Adrenal gland (tissue), 5 donors: ENCODE measurements around the gene NUP50.

Experiments used
- POLR2A ChIP-seq, 2 donors: fragments of 450-650 bp; IDR thresholded peaks; one replicate each; pipeline ENCODE4 v1.6.1; 2017; ENCODE audit warnings: antibody characterized with exemption in 2 of 2, mild to moderate bottlenecking in 2 of 2, moderate library complexity in 1 of 2
- TF ChIP-seq, protein P1 (sequence below), 6 experiments: fragments of 450-650 bp in 4 of 6; fragments of 200-600 bp in 2 of 6; sonication (generic) in 1 of 6; IDR thresholded peaks; 1 replicate in 5 of 6; 2 replicates in 1 of 6; pipeline versions ENCODE4 v1.5.1 to v1.8.0; 2016 to 2021; ENCODE audit warnings: antibody characterized with exemption in 6 of 6, mild to moderate bottlenecking in 2 of 6, moderate library complexity in 1 of 6
- donor health status: DM: no; HTN: no; CAD: no.

DNA sequence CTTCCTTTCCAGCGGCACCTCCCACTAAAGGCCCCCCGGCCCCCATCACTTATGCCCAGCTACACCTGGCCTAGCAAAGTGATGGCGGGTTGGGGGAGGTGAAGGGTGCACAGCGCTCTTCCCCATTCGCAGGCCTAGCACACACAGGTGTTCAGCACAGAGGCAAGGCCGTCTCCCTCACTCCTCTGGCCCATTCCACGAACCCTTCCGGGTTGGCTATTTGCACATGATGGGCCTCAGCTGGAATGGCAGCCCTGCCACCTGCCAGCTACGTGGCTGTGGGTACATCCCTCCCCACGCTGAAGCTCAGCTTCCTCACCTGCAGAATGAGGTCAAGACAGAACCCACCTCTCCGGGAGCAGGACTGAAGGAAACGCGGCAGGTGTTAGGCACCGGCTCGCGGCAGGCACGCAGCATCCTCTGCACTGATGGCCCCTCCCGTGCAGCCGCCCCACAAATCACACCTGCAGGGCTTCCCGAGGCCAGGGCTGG is 72.2 kb downstream of the NUP50 start:
- TF ChIP-seq, protein P1, sequence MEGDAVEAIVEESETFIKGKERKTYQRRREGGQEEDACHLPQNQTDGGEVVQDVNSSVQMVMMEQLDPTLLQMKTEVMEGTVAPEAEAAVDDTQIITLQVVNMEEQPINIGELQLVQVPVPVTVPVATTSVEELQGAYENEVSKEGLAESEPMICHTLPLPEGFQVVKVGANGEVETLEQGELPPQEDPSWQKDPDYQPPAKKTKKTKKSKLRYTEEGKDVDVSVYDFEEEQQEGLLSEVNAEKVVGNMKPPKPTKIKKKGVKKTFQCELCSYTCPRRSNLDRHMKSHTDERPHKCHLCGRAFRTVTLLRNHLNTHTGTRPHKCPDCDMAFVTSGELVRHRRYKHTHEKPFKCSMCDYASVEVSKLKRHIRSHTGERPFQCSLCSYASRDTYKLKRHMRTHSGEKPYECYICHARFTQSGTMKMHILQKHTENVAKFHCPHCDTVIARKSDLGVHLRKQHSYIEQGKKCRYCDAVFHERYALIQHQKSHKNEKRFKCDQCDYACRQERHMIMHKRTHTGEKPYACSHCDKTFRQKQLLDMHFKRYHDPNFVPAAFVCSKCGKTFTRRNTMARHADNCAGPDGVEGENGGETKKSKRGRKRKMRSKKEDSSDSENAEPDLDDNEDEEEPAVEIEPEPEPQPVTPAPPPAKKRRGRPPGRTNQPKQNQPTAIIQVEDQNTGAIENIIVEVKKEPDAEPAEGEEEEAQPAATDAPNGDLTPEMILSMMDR (IDR thresholded peaks at IDR 0.05): no peak
- no peak for TF ChIP-seq POLR2A (IDR thresholded peaks at IDR 0.05)
